CD8-positive, alpha-beta memory T cell (primary cell): ENCODE data around the gene RET. TPM values are rescaled to one million over a fixed set of nuclear protein-coding genes. Genes with fewer than 3 reads are reported as not detected.

Experiments
- CTCF ChIA-PET: fragments of 350-600 bp; sonication (Branson Sonifier 250); formaldehyde crosslinking; loops from one replicate; lab custom pipeline; 2021; ENCODE audit warnings: antibody characterized with exemption; lab: Charles Lee
- POLR2A ChIA-PET: fragments of 350-600 bp; sonication (Branson Sonifier 250); formaldehyde crosslinking; loops from one replicate; lab custom pipeline; 2021; ENCODE audit warnings: antibody characterized with exemption; lab: Charles Lee
- DNase-seq, 5 donors: peaks; one replicate each; pipeline versions ENCODE4 v3.0.0 to v3.0.0-alpha.2; 2020 to 2022; ENCODE audit warnings: mixed read lengths in 1 of 5
- H3K27ac ChIP-seq: one replicate; pipeline ENCODE4 v1.7.0; 2013; ENCODE audit warnings: low read depth, mild to moderate bottlenecking, low read length, moderate library complexity
- H3K27me3 ChIP-seq: 2 replicates; pipeline ENCODE4 v1.7.0; 2013; ENCODE audit warnings: low read length, mild to moderate bottlenecking; ENCODE audit not compliant: insufficient read depth, poor library complexity, severe bottlenecking
- H3K36me3 ChIP-seq: 2 replicates; pipeline ENCODE4 v1.7.0; 2013; ENCODE audit warnings: mild to moderate bottlenecking, low read length, moderate library complexity; ENCODE audit not compliant: insufficient read depth
- H3K4me1 ChIP-seq: 2 replicates; pipeline ENCODE4 v1.7.0; 2013; ENCODE audit warnings: mild to moderate bottlenecking, low read length, moderate library complexity; ENCODE audit not compliant: insufficient read depth
- H3K4me3 ChIP-seq: 2 replicates; pipeline ENCODE4 v1.7.0; 2013; ENCODE audit warnings: mild to moderate bottlenecking, low read length
- H3K9me3 ChIP-seq: 2 replicates; pipeline ENCODE4 v1.7.0; 2013; ENCODE audit warnings: mild to moderate bottlenecking, low read length
- H3K27ac Mint-ChIP-seq, 8 donors: one replicate each; pipeline ENCODE4 v1.8.0; 2020 to 2021; ENCODE audit warnings: mixed read lengths in 8 of 8, mild to moderate bottlenecking in 6 of 8, inconsistent platforms in 3 of 8, moderate library complexity in 3 of 8
- H3K27me3 Mint-ChIP-seq, 2 donors: one replicate each; pipeline ENCODE4 v1.8.0; 2020 to 2021; ENCODE audit warnings: mixed read lengths in 2 of 2, mild to moderate bottlenecking in 1 of 2, moderate library complexity in 1 of 2
- H3K36me3 Mint-ChIP-seq, 3 donors: one replicate each; pipeline ENCODE4 v1.8.0; 2020 to 2021; ENCODE audit warnings: mixed read lengths in 3 of 3, inconsistent platforms in 1 of 3, mild to moderate bottlenecking in 1 of 3
- H3K4me1 Mint-ChIP-seq, 3 donors: one replicate each; pipeline ENCODE4 v1.8.0; 2020 to 2021; ENCODE audit warnings: mixed read lengths in 3 of 3, inconsistent platforms in 1 of 3, mild to moderate bottlenecking in 1 of 3
- H3K4me3 Mint-ChIP-seq, 7 donors: one replicate each; pipeline ENCODE4 v1.8.0; 2020 to 2021; ENCODE audit warnings: mixed read lengths in 7 of 7, mild to moderate bottlenecking in 6 of 7, moderate library complexity in 4 of 7, inconsistent platforms in 2 of 7
- H3K9me3 Mint-ChIP-seq, 5 donors: one replicate each; pipeline ENCODE4 v1.8.0; 2020 to 2022; ENCODE audit warnings: mixed read lengths in 5 of 5, mild to moderate bottlenecking in 3 of 5, moderate library complexity in 2 of 5, inconsistent platforms in 1 of 5
- polyA plus RNA-seq: library from polyadenylated mRNA; unstranded; fragments of 300-500 nt; fragmentation: Illumina TruSeq; gene quantifications from one replicate; pipeline ENCODE4 v1.2.3, GENCODE V29; 2021
- total RNA-seq, 2 experiments: library from RNA; stranded (reverse); gene quantifications; one replicate each; pipeline ENCODE4 v1.2.3, GENCODE V29; 2021

Gene RET
- total and polyA plus RNA-seq, 3 experiments from 2014 or later: 0.06 to 0.24 TPM; not detected in 1

DNA sequence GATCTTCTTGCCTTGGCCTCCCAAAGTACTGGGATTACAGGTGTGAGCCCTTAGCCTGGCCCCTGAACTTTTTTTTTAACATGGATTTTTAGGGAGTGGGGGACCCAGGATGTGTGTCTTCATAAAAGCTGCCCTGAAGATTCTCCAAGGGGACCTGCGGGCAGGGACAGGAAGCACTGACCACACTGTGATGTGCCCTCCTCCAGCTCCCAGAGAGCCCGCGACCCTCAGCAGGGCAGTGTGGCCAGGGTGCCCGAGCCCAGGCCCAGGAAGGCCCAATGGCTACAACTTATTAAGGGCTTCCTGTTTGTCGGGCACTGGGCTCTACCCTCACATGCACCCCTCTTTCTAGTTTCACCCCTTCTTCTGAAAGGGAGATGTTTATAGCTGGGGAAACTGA is 2.5 kb upstream of the RET start:
- no peaks in the 10 kb centered on the region for H3K36me3 ChIP-seq
- CTCF ChIA-PET: no interaction called here
- H3K36me3 Mint-ChIP-seq: no peaks in the 10 kb centered on the region

DNA sequence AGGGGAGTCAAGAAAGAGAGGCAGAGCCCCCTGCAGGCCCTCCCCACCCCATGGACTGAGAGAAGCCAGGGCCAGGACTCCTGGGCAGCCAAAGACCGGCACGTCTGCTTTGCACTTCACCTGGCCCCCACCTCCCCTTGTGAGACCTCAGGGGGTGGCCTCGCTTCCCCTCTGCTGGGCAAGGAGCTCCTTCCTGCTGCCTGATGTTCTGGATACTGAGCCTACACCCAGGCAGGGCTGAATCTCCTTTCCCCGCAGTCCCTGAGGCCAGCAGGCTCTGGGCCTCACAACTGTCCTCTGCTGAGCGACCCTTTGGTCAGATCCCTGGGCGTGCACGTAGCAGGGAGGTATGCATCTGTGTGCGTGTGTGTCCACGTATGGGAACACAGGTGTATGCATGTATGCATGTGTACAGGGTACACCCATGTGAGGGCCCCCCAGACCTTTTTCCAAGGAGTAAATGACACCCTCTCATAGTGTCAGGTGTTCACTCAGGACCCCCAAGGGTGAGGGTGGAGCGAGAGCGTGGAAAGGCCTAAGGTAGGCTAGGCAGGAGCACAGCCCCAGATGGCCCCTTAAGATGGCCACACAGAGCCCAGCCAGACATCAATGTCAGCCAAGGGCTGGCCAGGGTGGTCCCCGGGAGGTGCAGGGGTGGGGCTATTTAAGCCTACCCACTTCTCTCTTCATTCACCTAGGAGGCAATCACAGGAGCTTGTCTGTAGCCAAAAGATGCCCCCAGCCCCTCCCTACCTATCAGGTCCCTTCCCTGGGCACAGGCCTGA is 1.9 kb upstream of the RET start:
- Mint-ChIP-seq H3K4me3 (peak overlapping the region in 1 of 7 donors; percentile 61), H3K27ac (no peak overlapping the region), H3K9me3 (no peaks in the 10 kb centered on the region), H3K27me3 (peaks cover 15 to 37% of the 10 kb centered on the region in 2 donors), H3K4me1 (peaks cover 0 to 16% (median 1%) of the 10 kb centered on the region in 3 donors), H3K36me3 (no peaks in the 10 kb centered on the region)
- DNase-seq: peak in 1 of 5 donors; percentile 21
- no peaks in the 10 kb centered on the region for H3K36me3 ChIP-seq
- no peak overlapping the region for H3K4me3 ChIP-seq
- peaks cover 6% of the 10 kb centered on the region for H3K27me3 ChIP-seq
- POLR2A ChIA-PET: interaction anchor here (0.6 kb wide), 1 partner anchor 217 kb away, joined by 3 read pairs; no protein-coding TSS in a partner anchor
- H3K4me1 ChIP-seq: no peaks in the 10 kb centered on the region
- H3K9me3 ChIP-seq: no peaks in the 10 kb centered on the region
- no peak overlapping the region for H3K27ac ChIP-seq
- CTCF ChIA-PET: no interaction called here

More for the DNA sequence above, 2.5 kb upstream of the RET start:
- no peak overlapping the region for H3K27ac Mint-ChIP-seq
- peaks cover 14 to 31% of the 10 kb centered on the region in 2 donors for H3K27me3 Mint-ChIP-seq
- peak in 1 of 5 donors; percentile 7 for DNase-seq
- no peaks in the 10 kb centered on the region for H3K9me3 ChIP-seq
- POLR2A ChIA-PET: no interaction called here
- no peak overlapping the region for H3K4me3 ChIP-seq
- H3K4me1 Mint-ChIP-seq: peaks cover 0 to 16% (median 1%) of the 10 kb centered on the region in 3 donors
- H3K27me3 ChIP-seq: peaks cover 6% of the 10 kb centered on the region
- no peaks in the 10 kb centered on the region for H3K4me1 ChIP-seq
- peak overlapping the region in 1 of 7 donors; percentile 61 for H3K4me3 Mint-ChIP-seq
- H3K27ac ChIP-seq: no peak overlapping the region
- no peaks in the 10 kb centered on the region for H3K9me3 Mint-ChIP-seq

DNA sequence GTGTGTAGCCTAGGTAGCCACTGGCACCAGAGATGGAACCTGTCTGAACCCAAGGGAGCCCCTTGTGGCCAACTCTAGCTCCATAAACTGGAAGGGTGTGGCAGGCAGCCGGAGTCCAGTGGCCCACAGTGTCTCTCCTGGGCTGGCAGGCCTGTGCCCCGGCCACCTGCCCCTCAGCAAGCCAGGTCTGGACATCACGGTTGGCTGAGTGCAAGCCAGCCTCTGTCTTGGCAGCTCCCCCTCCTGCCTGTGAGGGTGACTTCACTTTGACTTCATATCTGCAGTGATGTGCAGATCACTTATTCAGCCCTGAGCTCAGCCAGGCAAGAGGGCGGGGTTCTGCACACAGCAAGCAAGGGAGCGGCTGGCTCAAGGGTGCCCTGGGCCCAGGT is 1.3 kb upstream of the RET start:
- CTCF ChIA-PET: no interaction called here

DNA sequence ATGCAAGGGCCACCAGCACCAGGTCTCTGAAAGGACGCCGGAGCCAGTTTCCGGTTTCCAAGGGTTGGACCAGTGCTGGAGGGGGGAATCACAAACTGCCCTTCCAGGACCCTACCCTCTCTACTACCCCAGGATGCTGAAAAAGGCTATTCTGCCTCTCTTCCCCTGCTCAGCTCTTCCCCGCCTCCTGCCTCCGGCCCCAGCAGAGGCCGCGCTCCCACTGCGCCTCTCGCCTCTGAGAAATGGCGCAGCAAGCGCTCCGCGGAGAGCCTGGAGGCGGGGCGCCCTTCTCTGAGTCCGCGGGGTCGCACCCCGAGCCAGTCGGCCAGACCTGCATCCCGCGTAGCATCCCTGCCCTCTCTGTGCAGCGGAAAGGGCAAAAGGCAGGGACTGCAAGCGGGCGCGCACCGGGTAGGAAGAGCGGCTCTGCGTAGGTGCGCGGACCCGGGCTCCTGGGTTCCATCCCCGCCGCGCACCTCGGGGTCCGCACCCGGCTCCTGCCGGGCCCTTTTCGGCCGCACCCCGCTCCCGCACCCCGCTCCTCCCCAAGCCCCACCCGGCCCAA is 476 bp upstream of the RET start:
- ChIA-PET CTCF (no interaction called here), POLR2A (no interaction called here)
- Histone ChIP-seq H3K4me3 (no peak overlapping the region), H3K9me3 (no peaks in the 10 kb centered on the region), H3K27ac (no peak overlapping the region), H3K36me3 (no peaks in the 10 kb centered on the region), H3K27me3 (peaks cover 6% of the 10 kb centered on the region), H3K4me1 (no peaks in the 10 kb centered on the region)
- Mint-ChIP-seq H3K4me1 (peaks cover 0 to 16% (median 1%) of the 10 kb centered on the region in 3 donors), H3K9me3 (no peaks in the 10 kb centered on the region), H3K36me3 (no peaks in the 10 kb centered on the region), H3K27me3 (peaks cover 18 to 46% of the 10 kb centered on the region in 2 donors), H3K4me3 (peak overlapping the region in 3 of 7 donors; percentile 19 to 41 (median 33)), H3K27ac (no peak overlapping the region)
- DNase-seq: no peak

More for the DNA sequence above, 1.3 kb upstream of the RET start:
- H3K9me3 ChIP-seq: no peaks in the 10 kb centered on the region
- POLR2A ChIA-PET: interaction anchor here (0.6 kb wide), 1 partner anchor 217 kb away, joined by 3 read pairs; no protein-coding TSS in a partner anchor
- no peaks in the 10 kb centered on the region for H3K9me3 Mint-ChIP-seq
- H3K4me1 Mint-ChIP-seq: peaks cover 0 to 16% (median 1%) of the 10 kb centered on the region in 3 donors
- peaks cover 6% of the 10 kb centered on the region for H3K27me3 ChIP-seq
- H3K4me1 ChIP-seq: no peaks in the 10 kb centered on the region
- H3K27ac ChIP-seq: no peak overlapping the region
- no peak for DNase-seq
- no peak overlapping the region for H3K27ac Mint-ChIP-seq
- H3K4me3 ChIP-seq: no peak overlapping the region
- H3K27me3 Mint-ChIP-seq: peaks cover 17 to 40% of the 10 kb centered on the region in 2 donors
- no peaks in the 10 kb centered on the region for H3K36me3 Mint-ChIP-seq
- no peaks in the 10 kb centered on the region for H3K36me3 ChIP-seq
- H3K4me3 Mint-ChIP-seq: peak overlapping the region in 3 of 7 donors; percentile 19 to 44 (median 33)

DNA sequence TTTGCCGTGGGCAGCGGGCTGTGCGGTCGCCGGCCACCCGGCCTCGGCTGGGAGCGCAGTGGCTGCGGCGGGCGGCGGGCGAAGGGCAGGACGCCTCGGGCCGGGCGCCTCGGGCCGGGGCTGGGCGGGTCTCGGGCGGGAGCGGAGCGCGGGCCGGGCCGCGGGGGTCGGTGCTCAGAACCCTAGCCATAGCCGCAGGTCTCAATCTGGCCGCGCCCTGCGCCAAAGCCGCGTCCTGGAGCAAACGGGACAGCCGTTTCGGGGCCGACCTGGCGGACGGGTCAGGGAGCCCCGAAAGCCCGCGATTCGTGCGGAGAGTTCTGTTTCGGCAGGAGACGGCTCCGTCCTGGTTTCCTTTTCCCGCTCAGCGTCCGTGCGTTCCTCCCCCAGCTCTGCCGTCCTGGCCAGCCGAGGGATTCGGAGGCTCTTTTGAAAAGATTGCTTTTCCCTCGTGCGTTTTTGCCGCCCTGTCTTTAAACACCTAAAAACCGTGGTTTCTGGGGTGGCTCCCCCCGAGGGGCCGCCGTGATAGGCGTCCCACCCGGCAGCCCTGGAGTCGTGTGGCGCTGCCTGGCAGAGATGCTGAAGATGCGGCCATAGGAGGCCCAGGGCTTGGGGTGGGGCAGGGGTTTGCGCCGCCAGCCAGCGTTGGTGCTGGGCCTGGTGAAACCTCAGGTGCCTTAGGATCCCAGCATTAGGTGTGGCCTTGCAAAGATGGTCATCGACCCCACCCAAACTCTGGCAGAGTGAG is 727 bp downstream of the RET start:
- H3K9me3 ChIP-seq: no peaks in the 10 kb centered on the region
- no peaks in the 10 kb centered on the region for H3K4me1 ChIP-seq
- no peak overlapping the region for H3K27ac ChIP-seq
- Mint-ChIP-seq H3K4me1 (peaks cover 0 to 16% (median 1%) of the 10 kb centered on the region in 3 donors), H3K36me3 (no peaks in the 10 kb centered on the region), H3K27ac (no peak overlapping the region), H3K4me3 (peak overlapping the region; percentile 27 to 82 (median 63)), H3K27me3 (peaks cover 19 to 46% of the 10 kb centered on the region in 2 donors), H3K9me3 (no peaks in the 10 kb centered on the region)
- ChIA-PET CTCF (no interaction called here), POLR2A (no interaction called here)
- no peak overlapping the region for H3K4me3 ChIP-seq
- H3K27me3 ChIP-seq: peaks cover 6% of the 10 kb centered on the region
- no peak for DNase-seq
- no peaks in the 10 kb centered on the region for H3K36me3 ChIP-seq

DNA sequence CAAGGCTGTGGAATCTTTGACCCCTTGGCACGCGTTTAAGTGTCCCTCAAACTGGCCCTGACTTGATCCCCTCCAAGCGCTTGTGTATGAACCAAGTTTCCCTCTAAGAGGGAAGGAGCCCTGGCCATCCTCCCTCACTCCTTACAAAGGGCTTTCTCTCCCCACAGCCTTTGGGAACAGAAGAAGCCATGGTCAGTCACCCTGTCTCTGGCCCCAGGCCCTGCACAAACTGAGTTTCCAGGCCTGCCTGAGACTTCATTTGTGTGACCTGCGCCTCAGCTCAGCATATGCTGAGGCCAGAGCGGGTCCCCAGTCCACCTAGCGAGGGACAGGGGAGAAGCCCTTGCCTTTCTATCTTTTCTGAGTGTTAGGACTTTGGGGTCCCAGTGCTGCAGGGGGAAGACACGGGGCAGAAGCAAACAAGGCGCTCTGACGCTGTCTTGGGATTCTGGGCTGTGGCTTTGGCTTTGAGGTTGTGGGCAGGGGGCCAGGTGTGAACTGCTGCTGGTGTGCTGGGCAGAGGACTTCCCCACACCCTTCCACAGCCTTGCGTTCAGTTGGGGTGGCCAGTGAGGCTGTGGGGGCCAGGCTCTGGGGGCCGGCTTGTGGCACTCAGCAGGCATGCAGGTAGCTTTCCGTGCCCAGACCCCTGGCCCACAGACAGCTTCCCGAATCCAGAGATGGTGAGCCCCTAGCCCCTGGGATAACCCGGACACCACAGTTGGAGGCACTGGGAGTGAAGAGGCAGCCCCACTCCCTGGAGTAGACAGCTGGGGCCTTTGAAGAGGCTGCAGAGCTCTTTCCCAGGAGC is 1.5 kb downstream of the RET start:
- peaks cover 23 to 43% of the 10 kb centered on the region in 2 donors for H3K27me3 Mint-ChIP-seq
- Histone ChIP-seq H3K36me3 (no peaks in the 10 kb centered on the region), H3K27ac (no peak overlapping the region), H3K4me3 (no peak overlapping the region), H3K27me3 (peaks cover 6% of the 10 kb centered on the region), H3K9me3 (no peaks in the 10 kb centered on the region), H3K4me1 (no peaks in the 10 kb centered on the region)
- H3K9me3 Mint-ChIP-seq: no peaks in the 10 kb centered on the region
- ChIA-PET CTCF (no interaction called here), POLR2A (no interaction called here)
- no peak overlapping the region for H3K27ac Mint-ChIP-seq
- no peak for DNase-seq
- peak overlapping the region in 4 of 7 donors; percentile 23 to 82 (median 26) for H3K4me3 Mint-ChIP-seq
- H3K36me3 Mint-ChIP-seq: no peaks in the 10 kb centered on the region
- H3K4me1 Mint-ChIP-seq: peaks cover 0 to 16% (median 1%) of the 10 kb centered on the region in 3 donors

DNA sequence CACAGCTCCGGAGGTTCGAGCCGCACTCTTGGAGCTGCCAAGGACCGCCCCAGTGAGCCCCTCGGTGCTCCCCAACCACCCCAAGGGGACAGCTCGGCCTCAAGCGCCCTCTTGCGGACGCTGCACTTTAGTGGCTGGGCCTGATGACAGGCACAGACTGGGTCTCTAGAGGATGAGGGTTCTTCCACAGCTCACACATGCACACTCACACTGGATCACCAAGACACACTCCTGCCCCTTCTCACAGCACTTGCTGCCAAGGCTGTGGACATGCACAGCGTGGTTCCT is 2.1 kb downstream of the RET start:
- Histone ChIP-seq H3K4me1 (no peaks in the 10 kb centered on the region), H3K27me3 (peaks cover 6% of the 10 kb centered on the region), H3K9me3 (no peaks in the 10 kb centered on the region), H3K36me3 (no peaks in the 10 kb centered on the region), H3K27ac (no peak overlapping the region), H3K4me3 (no peak overlapping the region)
- Mint-ChIP-seq H3K4me3 (peak overlapping the region in 3 of 7 donors; percentile 28 to 73 (median 40)), H3K4me1 (peaks cover 0 to 16% (median 1%) of the 10 kb centered on the region in 3 donors), H3K27ac (no peak overlapping the region), H3K36me3 (no peaks in the 10 kb centered on the region), H3K27me3 (peaks cover 23 to 43% of the 10 kb centered on the region in 2 donors), H3K9me3 (no peaks in the 10 kb centered on the region)
- POLR2A ChIA-PET: no interaction called here
- DNase-seq: no peak
- CTCF ChIA-PET: no interaction called here
